GM21723 (cell line): ENCODE data around the gene LRCH1.

Experiments
- ATAC-seq: cut with Tn5 transposase; IDR thresholded peaks from one replicate; pipeline ENCODE4 v1.9.1; 2021; ENCODE audit warnings: mild to moderate bottlenecking, moderate library complexity; ENCODE audit not compliant: unreplicated experiment

LRCH1 gene

GRCh38 chr13:46586751-46587514, 34.0 kb downstream of the LRCH1 start:
- no peak for ATAC-seq

GRCh38 chr13:46587807-46588418, 34.9 kb downstream of the LRCH1 start:
- peak; percentile 54 for ATAC-seq

- ATAC-seq: no peak
Measured at GRCh38 chr13:46592385-46592784, 39.4 kb downstream of the LRCH1 start.

DNA sequence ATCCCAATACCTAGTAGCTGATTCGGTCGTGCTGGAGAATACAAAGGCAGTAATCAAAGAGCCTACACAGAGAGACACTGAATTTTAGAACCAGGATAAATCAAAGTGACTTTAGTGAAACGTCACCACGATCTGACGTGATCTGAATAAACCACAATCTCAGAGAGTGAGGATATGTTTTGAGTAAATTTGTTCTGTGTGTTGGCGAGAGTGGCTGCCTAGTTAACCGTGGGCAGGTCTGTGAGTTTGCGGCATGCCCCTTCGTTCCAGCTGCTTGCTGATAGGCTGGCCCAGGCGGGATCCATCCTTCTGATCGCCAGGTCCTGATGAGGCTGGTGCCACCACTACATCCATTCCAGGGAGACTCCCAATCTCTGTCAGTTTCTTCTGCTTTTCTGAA, 40.4 kb downstream of the LRCH1 start:
- ATAC-seq: no peak

GRCh38 chr13:46594374-46595078, 41.6 kb downstream of the LRCH1 start:
- no peak for ATAC-seq

DNA sequence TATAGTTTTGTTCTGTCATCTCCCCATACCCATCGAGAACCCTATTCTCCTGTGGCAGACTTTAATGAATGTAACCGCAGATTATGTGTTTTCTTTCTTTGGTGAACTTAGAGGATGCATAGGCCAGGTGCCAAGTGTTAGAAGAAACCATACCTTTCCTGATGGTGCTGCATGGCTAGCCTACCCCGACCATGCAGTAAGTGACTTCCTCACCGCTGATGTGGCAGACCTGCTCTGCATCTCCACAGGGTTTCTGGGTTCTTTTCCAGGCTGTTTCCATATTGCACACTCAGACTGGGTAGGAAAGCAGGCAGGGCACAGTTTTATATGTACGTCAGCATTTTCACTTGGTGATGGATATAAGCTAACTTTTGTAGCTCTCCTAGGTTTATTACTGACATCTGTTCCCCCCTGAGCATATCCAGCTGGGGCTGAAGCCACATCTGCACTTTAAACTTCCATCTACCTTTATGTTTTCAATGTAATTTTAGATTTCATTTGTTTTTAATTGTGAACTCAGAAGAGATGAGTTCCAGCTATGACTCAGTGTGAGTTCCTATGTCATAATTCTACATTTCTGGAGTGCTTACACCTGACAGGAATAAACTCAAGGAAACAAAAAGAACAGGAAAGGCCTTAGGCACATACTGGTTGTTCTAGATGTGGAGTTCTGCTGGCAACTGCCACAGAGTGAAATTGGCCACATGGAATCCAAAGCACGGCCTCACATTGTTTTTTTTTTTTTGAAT, 42.3 kb downstream of the LRCH1 start:
- ATAC-seq: peak; percentile 52

- ATAC-seq: no peak
Measured at GRCh38 chr13:46595885-46596275, 42.9 kb downstream of the LRCH1 start.

GRCh38 chr13:46596466-46596865, 43.5 kb downstream of the LRCH1 start:
- ATAC-seq: no peak

GRCh38 chr13:46598140-46598819, 45.3 kb downstream of the LRCH1 start:
- peak; percentile 41 for ATAC-seq

GRCh38 chr13:46598820-46599180, 45.8 kb downstream of the LRCH1 start:
- ATAC-seq: peak; percentile 39

GRCh38 chr13:46600943-46601311, 48.0 kb downstream of the LRCH1 start:
- no peak for ATAC-seq

- ATAC-seq: no peak
Measured at GRCh38 chr13:46602531-46602930, 49.6 kb downstream of the LRCH1 start.

DNA sequence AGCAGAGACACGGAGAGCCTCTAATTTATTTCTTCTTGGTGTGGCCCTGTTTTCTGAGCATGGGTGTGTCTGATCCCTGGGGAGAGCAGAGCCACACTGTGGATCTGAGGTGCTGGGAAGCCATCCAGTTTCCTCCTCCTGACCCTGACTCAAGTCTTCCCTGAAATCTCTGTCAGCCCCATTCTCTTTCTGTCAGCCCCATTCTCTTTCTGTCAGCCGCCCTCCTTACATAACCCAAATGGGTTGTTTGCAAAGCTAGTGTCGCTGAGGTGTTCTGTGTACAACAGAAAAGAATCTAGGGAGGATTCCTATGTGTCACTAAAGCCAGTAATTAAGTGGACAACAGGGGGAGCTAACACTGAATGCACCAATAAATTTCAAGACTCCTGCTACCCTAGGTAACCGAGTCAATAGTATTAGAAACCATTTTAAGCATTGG, 50.2 kb downstream of the LRCH1 start:
- ATAC-seq: no peak

GRCh38 chr13:46604226-46604990, 51.4 kb downstream of the LRCH1 start:
- no peak for ATAC-seq

DNA sequence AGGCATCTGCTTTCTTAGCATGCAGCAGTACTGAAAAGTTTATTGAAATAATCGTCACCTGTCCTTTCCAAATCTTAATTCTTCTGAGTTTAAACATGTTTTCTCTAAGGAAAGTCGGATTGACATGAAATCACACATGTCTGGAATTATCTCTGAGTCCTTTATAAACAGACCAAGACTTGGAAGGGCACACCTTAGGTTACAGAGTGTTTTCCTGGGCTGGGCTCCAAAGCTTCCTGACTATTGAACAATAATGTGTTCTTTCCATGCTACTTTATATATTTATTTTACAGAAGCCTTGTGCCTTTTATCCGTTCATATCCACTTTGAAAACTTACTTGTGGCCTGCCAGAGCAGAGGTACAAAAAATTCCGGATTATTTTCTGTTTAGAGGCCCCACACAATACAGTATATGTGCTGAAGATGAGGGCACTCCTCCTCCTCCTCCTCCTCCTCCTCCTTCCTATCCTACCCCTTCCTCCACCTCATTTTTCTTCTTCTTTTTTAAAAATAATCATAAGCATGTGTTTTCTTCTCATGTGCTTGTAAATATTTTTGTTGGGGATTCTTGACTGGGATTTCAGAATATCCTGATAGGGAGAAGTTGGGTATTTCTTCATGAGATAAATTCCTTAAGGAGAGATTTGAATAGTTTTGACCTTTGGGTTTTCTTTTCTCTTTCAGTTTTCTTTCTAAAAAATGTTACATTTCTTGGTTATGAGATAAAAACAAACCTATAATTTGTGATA, 52.3 kb downstream of the LRCH1 start:
- ATAC-seq: no peak

DNA sequence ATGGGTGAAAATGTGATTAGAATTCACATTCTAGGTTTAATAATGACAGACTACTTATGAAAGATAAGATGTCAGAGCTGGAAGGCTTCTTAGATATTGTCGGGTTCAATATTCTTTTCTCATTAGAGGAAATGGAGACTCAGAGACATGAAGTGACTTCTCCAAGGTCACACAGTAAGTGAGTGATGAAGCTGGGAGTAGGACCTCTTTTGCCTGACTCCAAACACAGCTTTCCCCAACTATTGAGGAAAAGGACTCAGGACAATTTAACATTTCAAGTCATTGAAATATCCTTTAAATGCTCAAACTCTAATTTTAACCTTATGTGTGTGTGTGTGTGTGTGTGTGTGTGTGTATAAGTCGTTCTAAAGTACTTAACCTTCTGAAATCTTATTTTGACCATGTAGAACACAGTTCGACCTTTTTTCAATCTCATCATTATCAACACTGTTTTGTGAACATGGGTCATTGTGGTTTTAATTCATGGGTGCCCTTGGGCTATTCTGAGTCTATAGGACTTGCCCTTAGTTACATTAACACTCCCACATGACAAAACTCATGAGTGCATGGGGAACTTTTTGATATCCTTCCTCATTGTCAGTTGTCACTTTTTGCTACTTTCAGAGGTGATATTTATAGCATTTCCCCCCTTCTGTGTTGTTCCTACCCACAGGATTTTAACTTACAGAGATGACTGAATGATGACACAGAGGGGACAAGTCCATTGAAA, 53.0 kb downstream of the LRCH1 start:
- peak; percentile 46 for ATAC-seq

GRCh38 chr13:46606970-46607369, 54.0 kb downstream of the LRCH1 start:
- ATAC-seq: no peak

DNA sequence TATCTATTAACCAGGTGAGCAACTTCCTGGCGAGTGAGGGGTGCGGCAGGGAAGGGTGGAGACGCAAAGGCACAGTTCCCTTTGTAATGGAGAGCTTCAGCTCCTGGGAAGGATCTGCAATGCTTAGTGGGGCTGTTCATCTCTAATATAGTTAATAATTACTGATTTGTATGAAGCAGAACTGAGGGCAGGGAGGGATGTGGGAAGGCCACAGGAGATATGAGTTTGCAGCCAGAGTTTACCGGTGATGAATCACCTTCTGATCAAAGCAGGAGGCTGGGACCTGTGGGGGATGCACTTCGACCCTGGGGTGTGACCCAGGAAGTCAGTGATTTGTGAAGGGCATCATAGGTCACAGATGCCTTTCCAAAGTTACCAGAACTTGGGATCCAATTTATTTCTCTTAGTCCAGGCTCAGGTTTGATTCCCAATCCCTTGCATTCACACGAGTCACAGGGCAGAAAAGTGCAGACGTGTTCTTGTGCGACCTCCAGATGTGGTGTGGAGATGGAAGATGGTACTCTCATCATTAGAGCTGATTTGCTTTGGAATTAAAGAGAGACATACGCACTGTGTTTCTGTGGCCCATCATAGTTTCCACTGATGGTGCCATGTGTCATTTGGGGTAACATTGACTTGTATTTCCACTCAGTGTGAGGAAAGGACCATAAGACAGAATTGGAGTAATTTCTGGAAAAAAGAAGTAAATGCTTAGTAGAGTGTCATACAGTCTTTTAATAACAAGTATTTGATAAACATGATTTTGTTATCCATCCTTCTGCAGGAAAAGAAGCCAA, 55.0 kb downstream of the LRCH1 start:
- no peak for ATAC-seq
